ENCODE data around the gene PRKX. TPM values are rescaled to one million over a fixed set of nuclear protein-coding genes. Genes with fewer than 3 reads are reported as not detected.
A peak's percentile ranks its signal among the peaks of the same experiment; 100 is the strongest.
"Not testable (repeated sequence)": the region's sequence is repeated elsewhere in the genome, so short reads cannot be mapped to it uniquely, and the experiment has no call there.

Gene PRKX
- total RNA-seq, 1 donor from 2014 or later: 5.1 TPM

DNA sequence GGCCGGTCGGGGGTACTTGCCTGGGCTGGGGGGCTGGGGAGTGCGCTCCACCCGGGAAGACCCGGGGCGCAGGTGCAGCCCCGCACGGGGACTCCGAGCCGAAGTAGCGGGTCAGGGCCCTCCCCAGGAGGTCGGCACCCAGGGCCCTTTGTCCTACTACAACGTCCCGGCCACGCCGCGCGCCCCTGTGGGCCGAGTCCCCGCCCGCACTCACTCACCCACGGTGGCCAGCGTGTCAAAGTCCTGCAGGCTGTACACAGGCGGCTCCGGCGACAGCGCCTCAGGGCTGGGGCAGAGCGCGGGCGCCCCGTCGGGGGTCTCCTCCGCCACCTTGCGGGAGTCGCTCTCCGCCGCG is 602 bp downstream of the PRKX start:
- no peak for DNase-seq
- intact Hi-C loops (cut with micrococcal nuclease): no loop called here
- ATAC-seq: peak; percentile 7

DNA sequence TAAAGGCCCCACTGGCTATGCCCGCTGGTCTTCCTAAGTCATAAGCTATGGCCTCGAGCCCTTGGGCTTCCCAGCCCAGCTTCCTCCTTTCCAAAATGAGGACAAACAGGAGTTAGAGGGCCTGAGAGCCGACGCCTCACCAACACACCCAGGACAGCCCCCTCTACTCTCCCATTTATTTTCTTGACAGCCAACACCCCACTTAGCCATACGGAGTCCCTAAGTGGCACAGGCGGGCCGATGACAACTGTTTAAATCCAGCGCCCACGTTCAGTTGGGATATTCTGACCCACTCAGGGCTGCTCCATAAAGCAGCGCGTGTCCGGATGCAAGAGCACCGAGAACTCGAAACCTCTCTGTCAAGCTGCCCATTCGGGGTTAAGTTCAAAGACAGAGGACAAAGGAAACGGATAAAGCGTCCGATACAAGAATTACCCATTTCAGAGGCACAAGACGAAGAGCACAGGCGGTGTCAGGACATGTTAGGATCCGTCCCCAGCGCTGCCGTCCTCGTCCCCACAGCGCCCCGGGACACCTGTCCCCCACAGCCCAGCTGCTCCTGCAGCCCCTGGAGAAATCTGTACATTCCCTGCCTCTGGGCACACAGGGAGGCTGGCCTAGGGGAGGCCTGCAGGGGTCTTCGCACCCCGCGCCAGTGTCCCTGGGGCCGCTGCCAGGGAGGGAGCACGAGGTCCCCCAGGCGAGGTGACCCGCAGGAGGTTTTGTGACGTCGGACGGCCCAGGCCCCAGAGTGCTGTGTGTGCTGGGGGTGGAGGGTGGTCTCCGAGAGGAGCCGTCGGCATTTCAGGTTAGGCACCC is 1.2 kb downstream of the PRKX start:
- DNase-seq (no peak), ATAC-seq (peak; percentile 46)
- intact Hi-C loops (cut with micrococcal nuclease): no loop called here

GRCh38 chrX:3711331-3711917 is 2.0 kb downstream of the PRKX start:
- intact Hi-C loops (cut with micrococcal nuclease): no loop called here
- DNase-seq (peak; percentile 31), ATAC-seq (peak; percentile 63)

DNA sequence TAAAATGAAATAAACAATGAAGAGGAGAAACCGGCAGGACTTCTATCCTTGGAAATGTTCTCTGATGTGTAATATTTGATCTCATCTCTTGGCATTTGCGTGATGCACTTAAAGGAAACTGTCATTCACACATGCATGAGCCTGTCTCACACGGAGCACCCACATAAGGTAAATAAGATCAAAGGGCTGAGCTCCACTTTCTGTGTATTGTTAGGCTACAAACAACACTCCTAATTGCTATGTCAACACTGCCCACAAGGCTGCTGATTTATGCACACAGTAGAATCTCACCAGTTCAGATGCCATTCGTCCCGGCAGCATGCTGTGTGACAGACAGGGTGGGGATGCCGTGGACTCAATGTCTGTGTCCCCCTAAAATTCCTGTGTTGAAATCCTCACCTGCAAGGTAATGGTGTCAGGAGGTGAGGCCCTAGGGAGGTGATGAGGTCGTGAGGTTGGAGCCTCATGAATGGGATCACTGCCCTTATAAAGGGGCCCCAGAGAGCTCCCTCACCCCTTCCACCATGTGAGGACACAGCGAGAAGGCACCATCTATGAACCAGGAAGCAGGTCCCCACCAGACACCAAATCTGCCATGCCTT is 5.7 kb downstream of the PRKX start:
- DNase-seq; ATAC-seq; intact Hi-C loops (cut with micrococcal nuclease): not testable (repeated sequence)

DNA sequence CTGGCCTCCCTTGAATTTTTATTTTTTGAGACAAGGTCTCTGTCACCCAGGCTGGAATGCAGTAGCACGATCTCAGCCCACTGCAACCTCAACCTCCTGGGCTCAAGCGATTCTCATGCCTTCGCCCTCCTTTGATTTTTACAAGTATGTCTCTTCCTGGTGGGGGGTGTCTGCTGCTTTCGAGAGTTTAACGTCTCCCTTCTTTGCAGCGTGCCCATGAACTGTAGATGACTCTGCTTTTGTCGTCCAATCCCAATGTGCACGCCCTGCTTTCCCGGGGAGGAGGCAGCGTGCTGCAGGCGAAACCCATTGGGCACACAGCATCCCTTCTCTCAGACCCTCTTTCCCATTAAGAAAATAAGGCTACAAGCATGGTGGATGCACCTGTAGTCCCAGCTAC is 7.0 kb downstream of the PRKX start:
- no peak for ATAC-seq
- no peak for DNase-seq
- intact Hi-C loops (cut with micrococcal nuclease): no loop called here

GRCh38 chrX:3703251-3703650 is 10.2 kb downstream of the PRKX start:
- intact Hi-C loops (cut with micrococcal nuclease); ATAC-seq; DNase-seq: not testable (repeated sequence)

GRCh38 chrX:3702095-3702494 is 11.4 kb downstream of the PRKX start:
- ATAC-seq; intact Hi-C loops (cut with micrococcal nuclease); DNase-seq: not testable (repeated sequence)

GRCh38 chrX:3701445-3701928 is 12.0 kb downstream of the PRKX start:
- DNase-seq; ATAC-seq; intact Hi-C loops (cut with micrococcal nuclease): not testable (repeated sequence)

DNA sequence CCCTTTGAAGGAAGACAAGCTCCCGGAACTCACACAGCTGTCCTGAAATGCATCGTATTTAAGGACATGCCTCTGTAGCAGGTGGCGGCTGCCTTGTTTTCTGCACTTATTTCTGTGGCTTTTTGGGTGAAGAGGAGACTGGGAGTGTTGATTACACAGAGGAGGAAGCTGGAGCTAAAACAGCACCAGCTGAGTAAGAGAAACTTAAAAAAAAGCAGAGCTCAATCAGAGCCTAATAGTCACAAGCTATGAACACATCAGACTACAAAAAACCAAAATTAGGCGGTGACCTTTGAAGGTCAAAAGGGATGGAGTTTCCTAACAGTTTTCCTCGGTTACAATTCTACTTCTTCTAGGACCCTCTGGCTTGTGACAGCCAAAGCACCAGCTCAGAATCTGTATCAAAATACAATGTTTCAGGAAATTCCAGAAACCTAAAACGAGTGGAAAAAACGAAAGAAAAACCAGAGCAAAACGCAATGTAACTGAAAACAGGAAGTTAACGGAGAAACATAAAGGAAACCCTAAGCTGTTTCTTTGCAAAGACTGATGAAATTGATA is 13.5 kb downstream of the PRKX start:
- no peak for DNase-seq
- intact Hi-C loops (cut with micrococcal nuclease): no loop called here
- peak; percentile 23 for ATAC-seq

- intact Hi-C loops (cut with micrococcal nuclease): no loop called here
- peak; percentile 48 for DNase-seq
- ATAC-seq: peak; percentile 89
Observed at GRCh38 chrX:3697701-3698279, 15.7 kb downstream of the PRKX start.

GRCh38 chrX:3697220-3697684 is 16.2 kb downstream of the PRKX start:
- ATAC-seq: peak; percentile 43

GRCh38 chrX:3695536-3695935 is 17.9 kb downstream of the PRKX start:
- no peak for ATAC-seq
- no peak for DNase-seq
- intact Hi-C loops (cut with micrococcal nuclease): no loop called here

More at GRCh38 chrX:3697220-3697684, 16.2 kb downstream of the PRKX start:
- DNase-seq: no peak
- intact Hi-C loops (cut with micrococcal nuclease): no loop called here

DNA sequence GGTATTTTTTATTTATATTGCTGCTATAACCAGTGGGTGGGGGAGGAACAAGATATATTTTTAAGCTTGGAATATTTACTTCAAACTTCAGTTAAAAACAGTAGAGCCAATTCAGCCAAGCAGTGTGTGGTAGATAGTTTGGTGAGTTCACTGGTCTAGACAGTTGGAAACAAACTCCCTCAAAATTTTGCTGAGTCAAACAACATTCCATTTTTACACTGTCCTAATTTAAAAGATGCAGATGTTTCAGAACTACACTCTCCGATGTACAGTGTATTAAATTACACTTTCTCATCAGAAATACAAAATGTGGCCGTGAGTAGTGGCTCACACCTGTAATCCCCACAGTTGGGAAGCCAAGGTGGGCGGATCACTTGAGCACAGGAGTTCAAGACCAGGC is 23.3 kb downstream of the PRKX start:
- no peak for DNase-seq
- intact Hi-C loops (cut with micrococcal nuclease): no loop called here
- no peak for ATAC-seq

GRCh38 chrX:3683236-3683635 is 30.2 kb downstream of the PRKX start:
- intact Hi-C loops (cut with micrococcal nuclease); ATAC-seq; DNase-seq: not testable (repeated sequence)

- DNase-seq (no peak), ATAC-seq (no peak)
- intact Hi-C loops (cut with micrococcal nuclease): no loop called here
Observed at GRCh38 chrX:3680459-3680858, 33.0 kb downstream of the PRKX start.

- intact Hi-C loops (cut with micrococcal nuclease): no loop called here
- DNase-seq (no peak), ATAC-seq (no peak)
Observed at GRCh38 chrX:3679669-3680068, 33.8 kb downstream of the PRKX start.

DNA sequence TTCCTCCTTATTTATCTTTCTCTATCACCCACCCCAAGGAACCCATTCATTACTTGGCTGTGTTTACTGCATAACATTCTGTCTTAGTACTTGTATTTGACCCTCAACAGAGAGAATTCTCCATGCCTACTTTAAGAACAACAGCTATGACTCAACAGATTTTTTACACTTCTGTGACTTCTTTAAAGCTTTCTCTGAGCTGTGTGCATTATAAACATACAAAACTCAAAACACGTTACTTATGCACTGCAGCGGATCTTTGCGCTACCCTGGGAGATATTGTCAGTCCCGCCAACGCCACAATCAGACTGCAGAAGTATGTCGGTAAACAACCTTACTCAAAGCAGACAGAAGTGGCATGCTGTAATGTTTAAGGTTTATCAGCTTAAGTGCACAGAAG is 35.1 kb downstream of the PRKX start:
- ATAC-seq (no peak), DNase-seq (no peak)
- intact Hi-C loops (cut with micrococcal nuclease): no loop called here

DNA sequence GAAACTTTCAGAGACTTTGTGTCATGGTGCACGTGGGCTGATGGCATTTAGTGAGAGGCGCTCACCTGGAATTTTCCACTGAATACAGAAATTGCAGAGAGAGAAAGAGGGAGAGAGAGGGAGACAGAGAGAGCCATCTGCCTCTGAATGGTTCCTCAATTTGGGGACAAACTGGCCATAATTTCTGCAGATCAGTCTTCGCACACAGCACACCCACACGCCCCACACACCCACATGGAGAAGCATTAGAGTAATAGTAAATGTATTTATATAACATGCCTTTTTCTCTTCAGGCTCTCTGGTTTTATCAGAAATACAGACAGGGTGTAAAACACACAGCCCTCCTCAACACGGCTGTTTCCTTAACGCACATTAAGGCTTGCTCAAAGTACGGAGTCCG is 38.6 kb downstream of the PRKX start:
- DNase-seq (no peak), ATAC-seq (no peak)
- intact Hi-C loops (cut with micrococcal nuclease): no loop called here

DNA sequence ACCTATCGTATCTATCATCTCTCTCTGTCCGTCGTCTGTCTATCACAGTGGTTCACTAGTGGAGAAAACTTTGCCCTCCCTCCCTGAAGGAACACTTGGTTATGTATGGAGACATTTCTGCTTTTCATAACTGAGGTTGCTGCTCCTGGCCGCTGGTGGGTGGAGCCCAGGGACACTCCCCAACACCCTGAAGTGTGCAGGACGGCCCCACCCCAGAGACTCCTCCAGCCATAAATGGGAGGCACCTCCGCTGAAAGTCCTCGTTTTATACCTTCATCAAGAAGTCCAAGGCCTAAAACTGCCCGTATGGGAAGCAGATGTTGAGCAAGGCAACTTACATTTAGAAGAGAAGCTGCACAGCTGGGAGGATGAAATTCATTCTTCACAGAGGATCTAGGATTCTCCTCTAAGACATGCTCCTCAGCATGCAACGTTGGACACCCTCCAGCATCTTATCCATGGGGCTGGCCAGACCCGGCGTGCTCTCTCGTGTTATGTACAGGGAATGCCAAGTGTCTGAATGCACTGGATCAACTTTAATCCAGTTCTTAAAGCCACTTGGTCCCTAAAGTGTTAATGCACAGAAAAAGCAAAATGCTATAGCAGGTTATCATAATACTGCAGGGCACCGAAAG is 43.5 kb downstream of the PRKX start:
- no peak for DNase-seq
- intact Hi-C loops (cut with micrococcal nuclease): no loop called here
- no peak for ATAC-seq

All from left ventricle myocardium superior (tissue), 1 donor.